Stomach (tissue), 4 donors: ENCODE measurements around the gene ABCB9.

Experiments
- EP300 ChIP-seq: sonication (generic); formaldehyde crosslinking; IDR thresholded peaks from one replicate; pipeline ENCODE4 v1.6.1; 2017; ENCODE audit warnings: antibody characterized with exemption
- POLR2A ChIP-seq, 4 donors: fragments of 450-650 bp; IDR thresholded peaks; one replicate each; pipeline ENCODE4 v1.6.1; 2016; ENCODE audit warnings: antibody characterized with exemption in 4 of 4, control low read depth in 2 of 4, mild to moderate bottlenecking in 1 of 4, moderate library complexity in 1 of 4
- POLR2AphosphoS5 ChIP-seq, 3 donors: sonication (generic); formaldehyde crosslinking; IDR thresholded peaks; one replicate each; pipeline ENCODE4 v1.6.1; 2016; ENCODE audit warnings: antibody characterized with exemption in 3 of 3
- TF ChIP-seq, protein P1 (sequence below), 7 experiments: fragments of 450-650 bp in 4 of 7; fragments of 200-600 bp in 3 of 7; sonication (generic) in 3 of 7; IDR thresholded peaks; one replicate each; pipeline ENCODE4 v1.5.1; 2016 to 2019; ENCODE audit warnings: antibody characterized with exemption in 7 of 7, control low read depth in 2 of 7, mild to moderate bottlenecking in 1 of 7

DNA sequence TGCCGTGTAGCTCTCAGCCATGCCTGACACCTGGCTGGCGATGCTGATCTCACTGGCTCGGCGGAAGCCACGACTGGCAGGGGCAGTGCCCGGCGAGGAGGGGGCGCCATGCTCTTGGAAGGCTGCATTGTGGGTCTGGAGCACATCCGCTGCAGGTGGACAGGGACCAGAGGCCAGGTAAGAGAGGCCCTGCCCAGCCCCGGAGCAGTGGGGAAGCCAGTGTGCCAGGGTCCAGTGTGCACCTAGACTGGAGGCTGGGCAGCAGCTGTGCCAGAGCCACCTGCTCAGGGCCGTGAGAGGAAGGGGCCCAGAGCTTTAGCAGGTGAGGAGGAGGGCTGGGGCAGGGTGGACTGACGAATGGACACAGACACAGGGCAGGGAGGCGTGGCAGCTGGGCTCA, 24.3 kb upstream of the ABCB9 start:
- TF ChIP-seq, protein P1, sequence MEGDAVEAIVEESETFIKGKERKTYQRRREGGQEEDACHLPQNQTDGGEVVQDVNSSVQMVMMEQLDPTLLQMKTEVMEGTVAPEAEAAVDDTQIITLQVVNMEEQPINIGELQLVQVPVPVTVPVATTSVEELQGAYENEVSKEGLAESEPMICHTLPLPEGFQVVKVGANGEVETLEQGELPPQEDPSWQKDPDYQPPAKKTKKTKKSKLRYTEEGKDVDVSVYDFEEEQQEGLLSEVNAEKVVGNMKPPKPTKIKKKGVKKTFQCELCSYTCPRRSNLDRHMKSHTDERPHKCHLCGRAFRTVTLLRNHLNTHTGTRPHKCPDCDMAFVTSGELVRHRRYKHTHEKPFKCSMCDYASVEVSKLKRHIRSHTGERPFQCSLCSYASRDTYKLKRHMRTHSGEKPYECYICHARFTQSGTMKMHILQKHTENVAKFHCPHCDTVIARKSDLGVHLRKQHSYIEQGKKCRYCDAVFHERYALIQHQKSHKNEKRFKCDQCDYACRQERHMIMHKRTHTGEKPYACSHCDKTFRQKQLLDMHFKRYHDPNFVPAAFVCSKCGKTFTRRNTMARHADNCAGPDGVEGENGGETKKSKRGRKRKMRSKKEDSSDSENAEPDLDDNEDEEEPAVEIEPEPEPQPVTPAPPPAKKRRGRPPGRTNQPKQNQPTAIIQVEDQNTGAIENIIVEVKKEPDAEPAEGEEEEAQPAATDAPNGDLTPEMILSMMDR (IDR thresholded peaks at IDR 0.05) = no peak
- TF ChIP-seq POLR2A (IDR thresholded peaks at IDR 0.05) (no peak), EP300 (no peak), POLR2AphosphoS5 (IDR thresholded peaks at IDR 0.05) (no peak)
